ENCODE measurements around the gene NPPC.

NPPC gene

GRCh38 chr2:231931481-231931915 is 5.3 kb upstream of the NPPC start:
- TF ChIP-seq CTCF (IDR thresholded peaks at IDR 0.05; ENCODE audit: control insufficient read depth, extremely low read depth, insufficient read depth) = no peak
- DNase-seq (ENCODE audit: low read depth) = no peak
- no peak overlapping the region for H3K4me3 ChIP-seq (ENCODE audit: low read depth, low read length)

GRCh38 chr2:231930593-231931281 is 4.5 kb upstream of the NPPC start:
- TF ChIP-seq CTCF (IDR thresholded peaks at IDR 0.05; ENCODE audit: control insufficient read depth, extremely low read depth, insufficient read depth) = no peak
- no peak for DNase-seq (ENCODE audit: low read depth)
- H3K4me3 ChIP-seq (ENCODE audit: low read depth, low read length) = no peak overlapping the region

- no peak for DNase-seq (ENCODE audit: low read depth)
- H3K4me3 ChIP-seq (ENCODE audit: low read depth, low read length) = no peak overlapping the region
- 0 out of 2 replicates have a peak, but pooled peaks have one; percentile 6 for TF ChIP-seq CTCF (IDR thresholded peaks at IDR 0.05; ENCODE audit: control insufficient read depth, extremely low read depth, insufficient read depth)
These were observed 3.9 kb upstream of the NPPC start for GRCh38 chr2:231929961-231930592.

GRCh38 chr2:231928901-231929725 is 2.9 kb upstream of the NPPC start:
- DNase-seq (ENCODE audit: low read depth) = no peak
- TF ChIP-seq CTCF (IDR thresholded peaks at IDR 0.05; ENCODE audit: control insufficient read depth, extremely low read depth, insufficient read depth) = no peak
- H3K4me3 ChIP-seq (ENCODE audit: low read depth, low read length) = no peak overlapping the region

- no peak for DNase-seq (ENCODE audit: low read depth)
- TF ChIP-seq CTCF (IDR thresholded peaks at IDR 0.05; ENCODE audit: control insufficient read depth, extremely low read depth, insufficient read depth) = 0 out of 2 replicates have a peak, but pooled peaks have one; percentile 16
- H3K4me3 ChIP-seq (ENCODE audit: low read depth, low read length) = no peak overlapping the region
These were observed 2.3 kb upstream of the NPPC start for GRCh38 chr2:231928481-231928880.

GRCh38 chr2:231927566-231927890 is 1.3 kb upstream of the NPPC start:
- H3K4me3 ChIP-seq (ENCODE audit: low read depth, low read length) = no peak overlapping the region
- no peak for TF ChIP-seq CTCF (IDR thresholded peaks at IDR 0.05; ENCODE audit: control insufficient read depth, extremely low read depth, insufficient read depth)
- DNase-seq (ENCODE audit: low read depth) = no peak
